Activated T-cell treated with anti-CD3 and anti-CD28 coated beads, Interleukin-2, amount 50 U/mL, for 72 hours (primary cell): ENCODE measurements around the gene ESD. TPM values are rescaled to one million over a fixed set of nuclear protein-coding genes. Genes with fewer than 3 reads are reported as not detected.
"Not testable (repeated sequence)": the region's sequence is repeated elsewhere in the genome, so short reads cannot be mapped to it uniquely, and the experiment has no call there.

Experiments
- ATAC-seq, 2 donors: fragments of 150-1000 bp; cut with Tn5 transposase; replicated peaks in 1 of 2; 2 replicates each; pipeline ENCODE4 v1.10.0; 2021; ENCODE audit warnings: moderate library complexity in 2 of 2, mild to moderate bottlenecking in 1 of 2
- DNase-seq, 2 donors: peaks; one replicate each; pipeline ENCODE4 v3.0.0; 2021 to 2022; ENCODE audit warnings: mixed read lengths in 1 of 2
- H3K27ac Mint-ChIP-seq: one replicate; pipeline ENCODE4 v1.8.0; 2022; ENCODE audit warnings: mild to moderate bottlenecking, moderate library complexity, mixed read lengths
- H3K27me3 Mint-ChIP-seq: one replicate; pipeline ENCODE4 v1.8.0; 2022; ENCODE audit warnings: low read depth, mixed read lengths
- H3K36me3 Mint-ChIP-seq, 2 donors: one replicate each; pipeline ENCODE4 v1.8.0; 2022; ENCODE audit warnings: mixed read lengths in 2 of 2, mild to moderate bottlenecking in 1 of 2; ENCODE audit not compliant: insufficient read depth in 2 of 2
- H3K4me1 Mint-ChIP-seq: one replicate; pipeline ENCODE4 v1.8.0; 2022; ENCODE audit warnings: low read depth, mixed read lengths
- H3K4me3 Mint-ChIP-seq, 2 donors: one replicate each; pipeline ENCODE4 v1.8.0; 2022; ENCODE audit warnings: mild to moderate bottlenecking in 2 of 2, mixed read lengths in 2 of 2, moderate library complexity in 2 of 2
- H3K9me3 Mint-ChIP-seq, 2 donors: one replicate each; pipeline ENCODE4 v1.8.0; 2022; ENCODE audit warnings: mixed read lengths in 2 of 2
- total RNA-seq, 2 donors: library from RNA; stranded (reverse); gene quantifications; one replicate each; pipeline ENCODE4 v1.2.3, GENCODE V29; 2022

ESD gene
- total RNA-seq, 2 donors from 2014 or later, result 92.4 to 122 TPM

GRCh38 chr13:46812301-46812797, 15.4 kb upstream of the ESD start:
- no peak for ATAC-seq
- peaks cover 10 to 12% of the 10 kb centered on the region in 2 donors for H3K36me3 Mint-ChIP-seq
- H3K4me1 Mint-ChIP-seq, result peaks cover 6% of the 10 kb centered on the region
- H3K4me3 Mint-ChIP-seq, result no peak overlapping the region
- H3K9me3 Mint-ChIP-seq, result peaks cover 11 to 13% of the 10 kb centered on the region in 2 donors
- no peak for DNase-seq
- H3K27me3 Mint-ChIP-seq, result peaks cover 6% of the 10 kb centered on the region
- H3K27ac Mint-ChIP-seq, result no peak overlapping the region

GRCh38 chr13:46810440-46810839, 13.5 kb upstream of the ESD start:
- Mint-ChIP-seq H3K4me1 (peaks cover 6% of the 10 kb centered on the region), H3K27me3 (peaks cover 6% of the 10 kb centered on the region), H3K27ac (no peak overlapping the region), H3K4me3 (no peak overlapping the region), H3K9me3 (peaks cover 11 to 13% of the 10 kb centered on the region in 2 donors), H3K36me3 (peaks cover 10 to 12% of the 10 kb centered on the region in 2 donors)
- ATAC-seq (no peak), DNase-seq (no peak)

GRCh38 chr13:46804921-46805320, 8.0 kb upstream of the ESD start:
- H3K27ac Mint-ChIP-seq, H3K36me3 Mint-ChIP-seq, ATAC-seq: not testable (repeated sequence)

GRCh38 chr13:46804391-46804815, 7.4 kb upstream of the ESD start:
- no peak overlapping the region for H3K4me3 Mint-ChIP-seq
- peaks cover 6% of the 10 kb centered on the region for H3K4me1 Mint-ChIP-seq
- H3K27me3 Mint-ChIP-seq, result peaks cover 6% of the 10 kb centered on the region
- DNase-seq (no peak), ATAC-seq (peak; percentile 24 to 42)
- H3K27ac Mint-ChIP-seq, result no peak overlapping the region
- peaks cover 0 to 2% of the 10 kb centered on the region in 2 donors for H3K9me3 Mint-ChIP-seq
- H3K36me3 Mint-ChIP-seq, result no peaks in the 10 kb centered on the region

More at GRCh38 chr13:46804921-46805320, 8.0 kb upstream of the ESD start:
- H3K27me3 Mint-ChIP-seq, H3K4me1 Mint-ChIP-seq, H3K9me3 Mint-ChIP-seq, H3K4me3 Mint-ChIP-seq, DNase-seq: not testable (repeated sequence)

- Mint-ChIP-seq H3K27ac (no peak overlapping the region), H3K9me3 (peaks cover 0 to 2% of the 10 kb centered on the region in 2 donors), H3K36me3 (no peaks in the 10 kb centered on the region), H3K4me1 (peaks cover 6% of the 10 kb centered on the region), H3K27me3 (peaks cover 6% of the 10 kb centered on the region), H3K4me3 (no peak overlapping the region)
- ATAC-seq (no peak), DNase-seq (no peak)
These were observed 6.6 kb upstream of the ESD start for GRCh38 chr13:46803586-46803985.

- no peak for DNase-seq
- peaks cover 17% of the 10 kb centered on the region for H3K4me1 Mint-ChIP-seq
- H3K4me3 Mint-ChIP-seq, result no peak overlapping the region
- no peaks in the 10 kb centered on the region for H3K27me3 Mint-ChIP-seq
- H3K27ac Mint-ChIP-seq, result no peak overlapping the region
- H3K9me3 Mint-ChIP-seq, result peaks cover 0 to 2% of the 10 kb centered on the region in 2 donors
- H3K36me3 Mint-ChIP-seq, result no peaks in the 10 kb centered on the region
- no peak for ATAC-seq
These were observed 4.9 kb upstream of the ESD start for GRCh38 chr13:46801858-46802257.

GRCh38 chr13:46799139-46799538, 2.2 kb upstream of the ESD start:
- peaks cover 38% of the 10 kb centered on the region for H3K4me1 Mint-ChIP-seq
- no peaks in the 10 kb centered on the region for H3K27me3 Mint-ChIP-seq
- no peak overlapping the region for H3K27ac Mint-ChIP-seq
- H3K9me3 Mint-ChIP-seq, result no peaks in the 10 kb centered on the region
- ATAC-seq, result no peak
- H3K4me3 Mint-ChIP-seq, result no peak overlapping the region
- DNase-seq, result no peak
- H3K36me3 Mint-ChIP-seq, result peaks cover 3 to 13% of the 10 kb centered on the region in 2 donors

GRCh38 chr13:46797501-46798237, 708 bp upstream of the ESD start:
- H3K27ac Mint-ChIP-seq, result peak overlapping the region; percentile 99
- DNase-seq (no peak), ATAC-seq (no peak)
- peaks cover 45% of the 10 kb centered on the region for H3K4me1 Mint-ChIP-seq
- H3K36me3 Mint-ChIP-seq, result peaks cover 3 to 15% of the 10 kb centered on the region in 2 donors
- H3K4me3 Mint-ChIP-seq, result peak overlapping the region; percentile 93 to 99
- H3K9me3 Mint-ChIP-seq, result no peaks in the 10 kb centered on the region
- no peaks in the 10 kb centered on the region for H3K27me3 Mint-ChIP-seq

- Mint-ChIP-seq H3K4me1 (peaks cover 45% of the 10 kb centered on the region), H3K36me3 (peaks cover 3 to 15% of the 10 kb centered on the region in 2 donors), H3K4me3 (peak overlapping the region; percentile 93 to 99), H3K27ac (peak overlapping the region; percentile 99), H3K9me3 (no peaks in the 10 kb centered on the region), H3K27me3 (no peaks in the 10 kb centered on the region)
- no peak for DNase-seq
- ATAC-seq, result no peak
These were observed 839 bp downstream of the ESD start for GRCh38 chr13:46796129-46796514.

- no peaks in the 10 kb centered on the region for H3K9me3 Mint-ChIP-seq
- peaks cover 51% of the 10 kb centered on the region for H3K4me1 Mint-ChIP-seq
- ATAC-seq (no peak), DNase-seq (no peak)
- peak overlapping the region; percentile 93 to 99 for H3K4me3 Mint-ChIP-seq
- peaks cover 3 to 22% of the 10 kb centered on the region in 2 donors for H3K36me3 Mint-ChIP-seq
- no peaks in the 10 kb centered on the region for H3K27me3 Mint-ChIP-seq
- no peak overlapping the region for H3K27ac Mint-ChIP-seq
These were observed 1.6 kb downstream of the ESD start for GRCh38 chr13:46795321-46795720.

GRCh38 chr13:46783504-46783903, 13.5 kb downstream of the ESD start:
- Mint-ChIP-seq H3K4me1 (peaks cover under 1% of the 10 kb centered on the region), H3K4me3 (no peak overlapping the region), H3K27me3 (no peaks in the 10 kb centered on the region), H3K36me3 (peaks cover 2 to 26% of the 10 kb centered on the region in 2 donors), H3K9me3 (no peaks in the 10 kb centered on the region), H3K27ac (no peak overlapping the region)
- DNase-seq, result no peak
- no peak for ATAC-seq

GRCh38 chr13:46782691-46783090, 14.3 kb downstream of the ESD start:
- no peak for DNase-seq
- no peak for ATAC-seq
- no peaks in the 10 kb centered on the region for H3K4me1 Mint-ChIP-seq
- H3K36me3 Mint-ChIP-seq, result peaks cover 2 to 26% of the 10 kb centered on the region in 2 donors
- no peaks in the 10 kb centered on the region for H3K27me3 Mint-ChIP-seq
- H3K9me3 Mint-ChIP-seq, result no peaks in the 10 kb centered on the region
- H3K4me3 Mint-ChIP-seq, result no peak overlapping the region
- no peak overlapping the region for H3K27ac Mint-ChIP-seq

GRCh38 chr13:46782066-46782465, 14.9 kb downstream of the ESD start:
- H3K27me3 Mint-ChIP-seq, result no peaks in the 10 kb centered on the region
- no peaks in the 10 kb centered on the region for H3K4me1 Mint-ChIP-seq
- ATAC-seq (no peak), DNase-seq (no peak)
- H3K9me3 Mint-ChIP-seq, result no peaks in the 10 kb centered on the region
- peaks cover 2 to 25% of the 10 kb centered on the region in 2 donors for H3K36me3 Mint-ChIP-seq
- no peak overlapping the region for H3K27ac Mint-ChIP-seq
- no peak overlapping the region for H3K4me3 Mint-ChIP-seq

- DNase-seq (no peak), ATAC-seq (no peak)
- no peaks in the 10 kb centered on the region for H3K27me3 Mint-ChIP-seq
- H3K4me1 Mint-ChIP-seq, result no peaks in the 10 kb centered on the region
- H3K27ac Mint-ChIP-seq, result no peak overlapping the region
- H3K9me3 Mint-ChIP-seq, result no peaks in the 10 kb centered on the region
- no peak overlapping the region for H3K4me3 Mint-ChIP-seq
- H3K36me3 Mint-ChIP-seq, result peaks cover 6 to 30% of the 10 kb centered on the region in 2 donors
These were observed 18.1 kb downstream of the ESD start for GRCh38 chr13:46778890-46779289.
